ENCODE data around the gene PSTPIP2. TPM values are rescaled to one million over a fixed set of nuclear protein-coding genes. Genes with fewer than 3 reads are reported as not detected.

The PSTPIP2 gene
- polyA plus RNA-seq, 1 donor from 2014 or later: 0.98 TPM

GRCh38 chr18:46051731-46052461 is 20.2 kb downstream of the PSTPIP2 start:
- no peaks in the 10 kb centered on the region for H4K20me1 ChIP-seq (ENCODE audit: insufficient read depth)
- H3F3A ChIP-seq (ENCODE audit: insufficient read depth, low read length, poor library complexity, severe bottlenecking): no peaks in the 10 kb centered on the region
- H3K36me3 ChIP-seq (ENCODE audit: insufficient read depth, low read length): no peaks in the 10 kb centered on the region
- H3K4me3 ChIP-seq (ENCODE audit: low read length): no peak overlapping the region
- H3K79me2 ChIP-seq (replicated peaks; ENCODE audit: insufficient read depth, low read length): no peaks in the 10 kb centered on the region
- H3K27ac ChIP-seq (ENCODE audit: low read length): no peak overlapping the region
- H3K9ac ChIP-seq (ENCODE audit: low read length): no peak overlapping the region
- H3K9me3 ChIP-seq (ENCODE audit: low read length): no peaks in the 10 kb centered on the region
- H2AFZ ChIP-seq (ENCODE audit: low read depth, low read length): no peak overlapping the region
- H3K9me2 ChIP-seq (ENCODE audit: insufficient read depth, low read length): no peaks in the 10 kb centered on the region
- no peak for TF ChIP-seq RAD21 (conservative IDR thresholded peaks at IDR 0.05)
- TF ChIP-seq REST (IDR thresholded peaks at IDR 0.05; ENCODE audit: borderline replicate concordance): no peak
- no peak for TF ChIP-seq POLR2AphosphoS5 (IDR thresholded peaks at IDR 0.05)
- TF ChIP-seq CTCF (IDR thresholded peaks at IDR 0.05; ENCODE audit: poor library complexity, severe bottlenecking): no peak
- TF ChIP-seq EP300 (conservative IDR thresholded peaks at IDR 0.05; ENCODE audit: poor library complexity, severe bottlenecking): no peak
- no peak for TF ChIP-seq TAF1 (IDR thresholded peaks at IDR 0.05; ENCODE audit: low read depth)
- TF ChIP-seq SMC3 (conservative IDR thresholded peaks at IDR 0.05; ENCODE audit: poor library complexity): no peak
- no peak for TF ChIP-seq MXI1 (conservative IDR thresholded peaks at IDR 0.05; ENCODE audit: poor library complexity, severe bottlenecking)
- TF ChIP-seq EZH2 (IDR thresholded peaks at IDR 0.05; ENCODE audit: borderline replicate concordance, insufficient read depth, low read length, poor library complexity, severe bottlenecking): no peak
- H3K27me3 ChIP-seq (ENCODE audit: insufficient read depth, low read depth, low read length): no peaks in the 10 kb centered on the region
- H3K4me2 ChIP-seq (ENCODE audit: low read length): no peak overlapping the region

- H3K9ac ChIP-seq (ENCODE audit: low read length): no peak overlapping the region
- no peak overlapping the region for H3K4me2 ChIP-seq (ENCODE audit: low read length)
- H3K27ac ChIP-seq (ENCODE audit: low read length): no peak overlapping the region
- no peaks in the 10 kb centered on the region for H3K79me2 ChIP-seq (replicated peaks; ENCODE audit: insufficient read depth, low read length)
- H2AFZ ChIP-seq (ENCODE audit: low read depth, low read length): no peak overlapping the region
- H3K27me3 ChIP-seq (ENCODE audit: insufficient read depth, low read depth, low read length): no peaks in the 10 kb centered on the region
- H3K36me3 ChIP-seq (ENCODE audit: insufficient read depth, low read length): no peaks in the 10 kb centered on the region
- TF ChIP-seq TAF1 (IDR thresholded peaks at IDR 0.05; ENCODE audit: low read depth): no peak
- H3K9me2 ChIP-seq (ENCODE audit: insufficient read depth, low read length): no peaks in the 10 kb centered on the region
- no peaks in the 10 kb centered on the region for H3K9me3 ChIP-seq (ENCODE audit: low read length)
- H4K20me1 ChIP-seq (ENCODE audit: insufficient read depth): no peaks in the 10 kb centered on the region
- H3K4me3 ChIP-seq (ENCODE audit: low read length): no peak overlapping the region
- H3F3A ChIP-seq (ENCODE audit: insufficient read depth, low read length, poor library complexity, severe bottlenecking): no peaks in the 10 kb centered on the region
Observed at GRCh38 chr18:46050268-46050667, 21.8 kb downstream of the PSTPIP2 start.
